ENCODE measurements around the gene BCAS3.

BCAS3 gene

DNA sequence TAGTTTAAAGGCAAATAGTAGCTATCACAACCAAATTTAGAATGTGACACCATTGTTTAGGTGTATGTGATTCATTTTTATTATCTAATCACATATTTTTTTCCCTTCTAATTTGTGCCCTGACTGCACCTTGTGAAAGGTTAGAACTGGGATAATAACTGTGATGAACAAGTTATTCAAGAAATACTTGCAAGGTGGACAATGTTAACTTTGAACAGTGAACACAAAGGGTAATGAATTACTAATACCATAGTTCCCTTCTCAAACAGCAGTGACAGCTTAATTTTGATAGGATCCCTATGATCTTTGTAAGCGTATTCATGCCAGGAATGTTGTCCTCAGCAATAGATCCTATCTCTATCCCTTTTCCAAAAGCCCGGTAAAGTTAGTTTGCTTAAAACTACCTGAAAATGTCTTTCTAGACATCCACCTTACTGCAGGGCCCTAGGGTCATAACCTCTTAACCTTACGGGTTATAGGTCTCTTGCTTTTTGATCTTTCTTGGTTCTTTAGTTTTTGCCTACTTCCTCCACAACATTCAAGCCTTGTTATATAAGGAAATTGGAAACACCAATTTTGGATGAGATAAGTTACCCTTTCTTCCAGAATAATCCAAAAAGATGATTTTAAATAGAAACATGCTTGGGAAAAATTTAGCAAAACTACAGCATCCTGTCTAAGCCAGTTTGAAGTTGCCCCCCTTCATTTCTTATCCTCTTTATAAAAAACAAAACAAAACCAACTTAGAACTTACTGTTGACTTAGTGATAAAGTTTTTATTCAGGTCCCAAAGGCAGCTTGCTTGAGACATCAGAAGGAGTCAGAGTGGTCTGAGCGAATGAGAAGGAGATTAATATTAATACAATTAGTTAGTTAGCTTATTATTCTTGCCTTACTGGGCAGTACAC, 522.0 kb downstream of the BCAS3 start:
- no peak for DNase-seq (ENCODE audit: low read depth)

DNA sequence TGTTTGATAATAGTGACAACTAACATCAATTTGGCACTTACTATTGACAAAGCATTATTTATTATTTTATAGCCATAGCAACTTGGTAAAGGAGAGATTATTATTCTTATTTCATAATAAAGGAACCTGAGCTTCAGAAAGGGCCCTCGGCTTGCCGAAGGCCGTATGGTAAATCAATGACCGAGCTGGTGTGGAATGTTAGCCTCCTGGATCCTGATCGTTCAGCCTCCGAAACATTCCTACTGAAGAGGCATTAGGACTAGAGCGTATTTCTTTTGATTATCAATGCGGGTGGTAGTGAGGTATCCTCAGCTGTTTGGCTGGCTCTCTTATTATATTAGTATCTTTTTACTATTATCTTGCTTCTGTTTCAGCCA, 522.7 kb downstream of the BCAS3 start:
- DNase-seq (ENCODE audit: low read depth) = no peak

DNA sequence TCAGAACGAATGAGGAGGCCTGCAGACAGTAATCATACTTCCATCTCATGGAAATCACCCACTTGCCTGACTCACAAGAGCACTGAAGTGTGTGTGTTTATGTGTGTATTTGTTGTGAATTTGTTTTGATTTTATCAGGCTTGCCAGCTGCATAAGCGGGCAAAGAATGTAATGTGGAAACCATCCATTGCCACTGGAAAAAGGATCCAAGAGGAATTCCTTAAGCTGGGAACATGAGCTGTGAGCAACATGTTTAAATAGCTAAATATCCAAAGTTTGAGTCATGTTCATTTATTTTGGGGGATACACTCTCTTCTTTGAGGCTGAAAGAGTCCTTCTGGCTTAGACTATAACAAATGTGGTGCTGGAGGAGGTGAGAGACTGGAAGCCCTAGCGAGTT, 523.6 kb downstream of the BCAS3 start:
- peak; percentile 97 for DNase-seq (ENCODE audit: low read depth)

DNA sequence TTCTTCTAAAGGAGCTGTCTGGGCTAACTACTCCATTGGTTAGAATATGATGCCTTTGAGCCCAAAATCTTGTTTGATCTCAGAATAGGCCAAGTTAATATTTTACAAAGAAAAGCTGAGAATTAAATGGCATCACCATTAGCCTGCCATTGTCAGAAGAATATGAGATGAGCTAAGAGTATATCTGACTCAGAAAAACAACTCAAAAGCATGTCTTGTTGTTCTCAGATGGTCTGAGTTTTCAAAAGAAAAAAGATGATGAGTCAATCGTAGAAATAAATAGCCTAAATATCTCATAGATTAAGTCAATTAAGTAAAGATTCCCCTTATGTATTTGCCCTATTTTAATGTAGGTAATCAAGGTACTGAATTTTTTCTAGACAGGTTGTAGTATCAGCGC, 524.9 kb downstream of the BCAS3 start:
- peak; percentile 68 for DNase-seq (ENCODE audit: low read depth)

DNA sequence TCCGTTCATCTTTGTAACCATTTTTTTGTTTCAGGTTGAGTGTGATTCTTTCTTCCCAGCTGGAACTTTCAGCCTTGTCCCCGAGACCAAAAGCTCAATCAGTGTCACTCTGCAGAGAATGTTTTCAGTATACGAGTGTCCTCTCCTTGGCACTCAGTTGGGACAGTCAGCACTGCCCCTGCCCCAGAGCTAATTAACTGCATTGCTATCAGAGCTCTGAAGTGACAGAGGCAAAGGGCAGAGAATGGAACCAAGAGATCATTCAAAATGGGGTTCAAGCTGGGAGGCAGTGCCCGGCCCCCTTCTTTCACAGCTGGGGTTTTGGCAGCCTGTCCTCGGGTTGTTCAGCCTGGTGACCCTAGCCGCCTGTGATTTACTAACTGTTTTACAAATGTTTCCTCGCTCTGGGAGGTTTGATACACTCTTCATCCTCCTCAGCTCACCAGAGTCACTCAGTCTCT, 526.0 kb downstream of the BCAS3 start:
- DNase-seq (ENCODE audit: low read depth) = no peak

DNA sequence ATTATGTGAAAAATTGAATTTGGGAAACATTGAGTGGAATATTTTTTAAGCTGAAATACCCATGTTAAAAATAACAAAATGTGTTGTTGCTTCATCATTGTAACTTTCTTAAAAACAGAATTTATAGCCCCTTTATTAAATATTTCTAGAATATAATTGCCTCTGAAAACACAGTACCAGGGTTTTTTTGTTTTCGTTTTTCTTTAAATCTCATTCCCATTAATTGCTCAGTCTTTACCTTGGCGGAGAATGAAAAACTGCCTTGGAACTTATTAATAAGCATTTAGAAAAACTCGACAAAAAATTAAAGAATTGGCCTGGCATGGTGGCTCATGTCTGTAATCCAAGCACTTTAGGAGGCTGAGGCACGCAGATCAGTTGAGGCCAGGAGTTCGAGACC, 526.8 kb downstream of the BCAS3 start:
- no peak for DNase-seq (ENCODE audit: low read depth)

DNA sequence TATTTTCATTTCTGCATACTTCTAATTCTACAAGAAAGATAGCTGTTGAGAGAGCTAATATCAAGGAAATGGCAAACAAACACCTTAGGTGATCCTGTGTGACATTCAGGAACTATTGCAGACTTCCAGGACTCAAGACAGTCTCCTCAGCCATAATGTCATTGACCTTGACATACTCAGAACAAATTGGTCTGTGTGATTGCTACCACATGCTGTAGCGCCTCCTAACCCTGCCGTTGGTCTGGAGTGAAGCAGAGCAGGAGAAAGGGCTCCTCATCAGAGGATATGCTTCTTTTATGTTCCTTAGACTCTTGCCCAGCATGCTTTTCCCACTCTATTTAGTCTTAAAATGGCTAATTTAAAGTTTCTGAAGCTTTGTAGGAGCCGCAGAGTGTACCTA, 527.8 kb downstream of the BCAS3 start:
- DNase-seq (ENCODE audit: low read depth) = no peak

DNA sequence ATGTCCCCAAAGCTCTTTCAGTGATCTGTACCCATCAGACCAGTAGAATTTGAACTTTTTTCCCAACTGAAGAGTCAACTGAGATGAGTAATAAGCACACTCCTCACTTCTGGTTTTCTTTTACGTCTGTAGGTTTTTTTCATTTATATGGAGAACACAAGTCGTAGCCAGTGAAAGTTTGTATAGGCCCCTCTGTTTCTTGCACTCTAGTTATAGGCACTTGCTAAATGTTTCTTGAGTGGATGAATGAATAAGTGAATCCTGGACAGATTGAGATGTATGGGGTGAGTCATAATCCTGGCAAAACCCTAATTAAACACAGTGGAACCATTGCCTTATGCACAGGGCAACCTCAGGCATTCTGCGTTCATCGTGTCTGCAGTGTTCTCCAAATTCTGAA, 528.3 kb downstream of the BCAS3 start:
- DNase-seq (ENCODE audit: low read depth) = peak; percentile 28

DNA sequence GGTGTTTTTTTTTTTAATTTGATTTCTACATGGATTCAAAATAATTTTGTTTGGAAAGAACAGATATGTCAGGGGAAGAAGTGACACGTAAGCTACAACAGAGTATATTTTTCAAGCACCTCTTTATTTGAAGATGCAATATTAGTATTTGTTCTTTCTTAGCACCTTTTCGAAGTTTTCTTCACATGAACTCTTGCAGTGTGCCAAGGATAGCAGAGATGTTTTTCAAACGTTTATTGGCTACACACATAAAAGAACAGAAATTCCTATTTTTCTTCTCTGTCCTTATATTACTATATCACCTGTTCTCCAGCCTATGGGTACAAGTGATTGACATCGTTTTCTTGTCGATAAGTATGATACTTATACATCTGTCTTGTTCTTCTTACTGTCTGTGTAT, 529.3 kb downstream of the BCAS3 start:
- no peak for DNase-seq (ENCODE audit: low read depth)

DNA sequence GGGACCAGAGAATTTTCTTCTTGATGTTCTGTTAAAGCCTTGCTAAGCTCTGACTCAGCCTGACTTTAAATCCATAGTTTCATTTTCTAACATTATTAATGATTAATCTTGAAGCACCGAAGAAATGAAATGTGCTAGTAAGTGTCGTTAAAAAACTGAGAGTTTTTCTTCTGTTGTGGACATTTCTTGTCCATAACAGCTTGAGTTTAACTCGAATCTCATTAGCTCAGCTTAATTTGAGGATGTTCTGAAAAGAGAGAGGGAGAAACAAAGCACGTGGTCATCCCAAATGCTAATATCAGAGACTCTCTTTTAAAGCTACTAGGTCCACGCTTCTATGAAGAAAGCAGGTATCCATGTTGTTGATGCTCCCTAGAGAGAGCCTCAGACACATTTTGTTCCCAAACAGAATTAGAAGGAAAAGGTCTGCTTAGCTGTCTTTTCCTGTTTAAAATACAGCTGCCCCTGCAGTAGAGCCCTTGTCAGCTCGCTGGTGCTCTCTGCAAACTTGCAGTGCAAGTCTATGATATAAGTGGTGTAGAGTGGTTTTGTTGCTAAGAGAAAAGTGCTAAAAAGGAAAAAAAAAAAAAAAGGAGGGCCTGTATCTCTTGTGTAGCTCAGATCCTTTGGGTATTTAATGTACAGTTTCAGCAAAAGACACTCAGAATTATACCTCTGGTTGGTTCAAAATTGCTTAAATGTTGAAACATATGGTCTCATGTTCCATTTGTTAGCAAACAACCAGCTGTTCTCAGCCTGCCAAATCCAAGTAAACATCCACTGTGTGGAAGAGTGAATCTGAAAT, 530.9 kb downstream of the BCAS3 start:
- DNase-seq (ENCODE audit: low read depth) = peak; percentile 43

DNA sequence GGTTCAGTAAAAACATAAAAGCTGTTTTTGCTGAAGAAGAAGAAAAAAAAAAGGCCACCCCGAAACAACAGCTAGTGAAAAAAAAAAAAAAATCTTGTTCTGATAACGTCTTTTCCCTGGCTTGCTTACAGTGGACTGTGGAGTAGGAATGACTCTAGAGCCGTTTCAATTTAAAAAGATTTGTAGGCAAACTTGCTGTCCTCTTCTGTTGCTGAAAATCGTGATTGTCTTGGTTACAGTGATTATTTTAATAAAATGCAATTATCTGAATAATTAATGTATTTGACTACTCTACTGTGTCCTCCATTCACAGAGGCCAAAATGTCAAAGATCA, 531.4 kb downstream of the BCAS3 start:
- DNase-seq (ENCODE audit: low read depth) = no peak

DNA sequence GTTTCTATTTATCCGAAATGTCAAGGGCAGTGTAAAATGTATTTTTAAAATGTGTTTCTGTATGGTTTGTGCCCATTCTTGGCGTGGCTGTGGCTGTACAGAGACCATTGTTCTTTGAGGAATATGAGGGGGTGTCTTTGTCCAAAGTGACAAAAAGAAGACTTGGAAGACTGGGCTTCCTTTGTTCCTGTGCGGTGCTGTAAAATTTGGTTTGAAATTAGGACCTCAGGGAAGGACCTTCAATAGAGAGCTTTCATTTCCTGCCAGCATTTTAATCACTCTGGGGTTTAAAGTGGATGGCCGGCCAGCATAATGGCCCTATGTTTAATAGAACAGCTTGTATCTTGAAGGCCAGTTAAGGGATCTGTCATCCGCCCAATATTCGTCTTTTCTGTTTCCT, 531.9 kb downstream of the BCAS3 start:
- no peak for DNase-seq (ENCODE audit: low read depth)

DNA sequence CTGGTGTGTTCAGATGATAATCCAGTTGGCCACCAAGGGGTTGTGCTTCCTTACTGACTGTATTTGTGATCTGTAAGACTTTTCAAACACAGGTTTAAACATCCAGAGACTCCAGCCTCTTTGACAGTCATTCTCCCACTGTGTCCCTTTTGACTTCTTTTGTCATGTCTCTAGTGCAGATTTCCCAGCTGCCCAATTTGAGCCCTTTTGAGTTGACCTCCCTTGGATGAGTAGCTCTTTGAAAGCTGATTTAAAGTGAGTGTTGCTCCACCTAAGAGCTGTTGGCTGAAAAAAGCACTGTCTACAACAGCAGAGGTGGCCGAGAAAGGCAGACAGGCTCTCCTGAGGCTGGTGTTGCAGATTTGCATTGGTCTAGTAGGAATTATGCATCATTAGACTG, 533.6 kb downstream of the BCAS3 start:
- DNase-seq (ENCODE audit: low read depth) = no peak

DNA sequence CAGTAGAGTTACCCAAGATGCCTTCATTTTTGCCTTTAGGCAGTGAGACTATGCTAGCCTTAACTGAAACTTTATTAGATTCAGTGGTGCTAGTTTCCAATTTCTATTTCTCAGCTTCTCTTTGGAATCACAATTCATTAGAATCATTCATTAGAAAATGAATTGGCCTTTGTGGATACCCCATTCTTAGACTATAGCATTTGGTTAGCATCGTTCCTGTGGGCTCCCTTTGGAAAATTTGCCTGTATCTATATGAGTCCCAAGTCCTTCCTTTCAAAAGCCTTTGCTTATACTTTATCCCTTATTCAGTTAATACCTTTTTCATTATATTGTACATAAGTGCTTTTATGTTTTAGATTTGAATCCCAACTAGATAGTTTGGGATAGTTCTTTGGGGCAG, 535.0 kb downstream of the BCAS3 start:
- DNase-seq (ENCODE audit: low read depth) = no peak

DNA sequence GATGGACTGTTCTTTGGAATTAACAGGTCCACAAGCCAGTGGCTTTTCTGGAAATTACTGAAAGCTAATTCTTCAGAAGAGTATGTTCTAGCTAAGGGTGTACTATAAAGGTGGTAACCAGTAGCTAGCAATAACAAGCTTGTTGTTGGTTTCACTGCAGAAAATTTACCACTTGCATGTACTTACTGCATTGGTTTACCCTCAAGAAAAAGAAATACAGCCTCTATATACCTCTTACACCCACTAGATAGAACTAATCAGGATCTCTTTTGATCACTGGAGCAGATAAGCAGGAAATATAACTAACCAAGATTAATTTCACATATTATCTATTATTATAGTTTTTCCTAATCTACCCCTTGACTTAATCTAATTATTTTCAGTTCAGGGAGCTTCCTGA, 537.1 kb downstream of the BCAS3 start:
- DNase-seq (ENCODE audit: low read depth) = no peak

DNA sequence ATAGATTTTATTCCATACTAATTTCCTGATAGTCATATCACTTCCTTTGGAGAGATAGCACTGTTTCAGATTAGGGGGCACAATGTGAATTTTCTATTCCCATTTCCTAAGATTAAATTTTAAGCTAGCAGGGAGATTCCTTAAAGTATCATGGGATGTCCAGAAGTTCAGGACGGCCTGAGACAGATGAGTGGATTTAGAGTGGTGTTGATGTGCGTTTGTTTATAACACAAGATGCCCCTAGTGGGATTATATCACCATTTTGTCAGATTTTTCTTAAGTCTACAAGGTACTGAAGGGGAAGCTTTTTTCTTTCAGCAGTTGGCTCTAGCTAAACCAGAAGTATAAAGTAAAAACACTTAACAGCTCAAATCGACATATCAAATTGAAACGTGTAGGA, 538.4 kb downstream of the BCAS3 start:
- DNase-seq (ENCODE audit: low read depth) = no peak

DNA sequence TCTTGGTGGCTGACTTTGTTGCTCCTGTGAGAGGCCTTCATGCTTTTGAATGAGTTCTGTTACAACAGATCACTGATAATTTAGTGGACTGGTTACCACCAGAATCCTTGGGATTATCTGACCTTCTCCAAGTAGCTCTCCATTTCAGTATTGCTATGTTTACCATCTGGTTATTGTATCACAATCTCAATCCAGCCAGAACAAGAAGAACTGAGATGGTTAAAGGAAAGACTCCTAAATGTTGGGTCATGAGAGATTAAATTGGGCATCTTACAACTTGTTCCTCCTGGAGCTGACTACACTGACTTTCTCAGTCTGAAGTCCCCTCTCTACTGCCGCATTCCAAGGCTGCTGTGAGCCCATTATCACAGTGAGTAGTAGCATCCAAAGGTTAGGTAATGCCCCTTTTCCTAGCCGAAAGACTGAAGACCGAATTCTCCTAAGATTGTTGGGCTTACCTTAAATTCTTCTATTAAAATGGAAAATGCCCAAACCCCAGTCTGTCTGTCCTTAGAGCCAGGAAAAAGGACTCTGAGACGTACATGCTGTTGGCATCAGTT, 540.3 kb downstream of the BCAS3 start:
- DNase-seq (ENCODE audit: low read depth) = no peak

DNA sequence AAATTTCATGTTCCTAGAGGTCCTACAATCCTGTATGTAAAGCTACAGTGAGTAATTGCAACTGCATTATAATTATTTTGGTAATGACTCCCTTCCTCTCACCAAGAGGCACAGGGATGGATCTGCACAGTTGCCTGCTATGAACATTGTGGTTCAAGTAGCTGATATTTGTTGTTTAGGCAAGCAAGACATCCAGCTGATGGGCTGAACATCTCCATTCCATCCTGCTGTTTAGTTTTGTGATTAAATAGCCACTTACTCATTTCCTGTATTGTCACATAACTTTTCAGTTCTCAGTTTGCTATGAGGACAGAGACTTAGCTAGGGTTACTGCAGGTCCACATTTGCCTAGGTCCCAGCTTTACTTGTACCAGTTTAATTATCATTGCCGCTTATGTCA, 540.8 kb downstream of the BCAS3 start:
- DNase-seq (ENCODE audit: low read depth) = peak; percentile 39

DNA sequence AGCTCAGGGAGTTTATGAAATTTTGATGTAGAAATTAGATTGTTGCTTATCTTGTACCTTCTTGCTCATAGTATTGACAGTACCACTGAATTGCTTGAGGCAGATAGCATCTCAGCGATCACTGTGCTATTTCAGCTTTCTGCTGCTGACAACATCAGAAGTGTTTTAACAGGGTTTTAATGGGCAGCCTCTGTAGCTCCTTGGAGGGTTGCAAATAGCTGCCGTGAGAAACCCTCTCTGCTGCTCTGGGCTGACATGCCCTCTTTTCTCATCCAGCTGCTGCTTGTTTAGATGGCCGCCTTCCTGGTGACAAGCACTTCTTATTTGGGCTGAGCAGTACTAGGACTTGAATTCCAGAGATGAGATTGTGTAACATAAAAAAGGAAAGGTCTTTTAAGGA, 541.8 kb downstream of the BCAS3 start:
- DNase-seq (ENCODE audit: low read depth) = peak; percentile 21

DNA sequence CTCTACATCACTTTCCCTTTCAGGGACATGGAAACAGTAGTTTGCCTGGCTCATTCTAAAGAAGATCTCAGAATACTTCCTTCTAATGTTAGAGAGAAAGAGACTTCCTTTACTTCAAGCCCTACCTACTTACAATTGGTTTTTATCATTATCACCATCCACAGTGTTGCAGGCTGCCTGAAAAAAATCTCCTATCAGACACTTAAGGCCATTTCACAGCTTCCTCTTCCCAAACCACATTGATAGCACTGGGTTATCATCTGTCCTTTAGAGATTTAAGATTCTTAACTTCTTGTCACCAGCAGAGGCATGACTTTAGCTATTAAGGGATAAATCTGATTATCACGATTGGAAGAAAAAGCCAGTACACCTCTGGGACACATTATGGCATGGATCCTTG, 543.5 kb downstream of the BCAS3 start:
- no peak for DNase-seq (ENCODE audit: low read depth)

DNA sequence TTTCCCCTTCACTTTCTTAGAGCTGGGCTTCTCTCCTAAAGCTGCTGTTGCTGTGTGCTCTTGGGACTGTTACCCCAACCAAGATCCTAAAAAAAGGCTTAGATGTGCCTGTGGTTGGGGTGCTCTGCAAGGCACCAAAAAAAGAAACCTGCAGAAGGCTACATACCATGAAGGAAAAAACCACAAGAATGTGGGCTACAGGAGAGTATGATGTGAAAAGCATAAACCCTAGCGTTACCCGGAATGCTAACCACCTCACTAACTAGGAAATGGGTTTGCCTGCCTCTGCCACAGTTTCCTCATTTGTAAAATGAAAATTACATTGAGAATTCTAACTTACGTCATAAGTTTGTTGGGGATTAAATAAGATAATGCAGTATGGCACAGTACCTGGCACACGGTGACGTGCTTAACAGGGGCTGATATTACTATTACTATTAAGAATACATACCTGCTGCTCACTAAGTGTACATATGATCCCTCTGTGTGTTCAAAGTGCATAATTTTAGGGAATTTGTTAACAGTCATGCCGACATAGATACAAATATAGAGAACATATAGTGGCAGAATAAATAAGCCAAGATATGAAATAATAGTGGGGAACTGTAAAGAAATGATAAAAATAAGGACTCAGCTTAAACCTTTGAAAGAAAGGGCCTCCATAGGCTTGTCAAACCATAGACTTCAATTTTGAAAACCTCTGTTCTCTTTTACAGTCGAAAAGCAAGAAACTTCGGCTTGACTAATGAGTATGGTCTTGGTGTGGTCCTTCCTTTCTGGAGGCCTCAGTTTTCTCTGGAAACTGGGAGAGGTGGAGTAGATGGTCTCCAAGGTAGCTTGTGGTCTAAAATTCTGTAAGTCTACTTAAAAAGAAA, 544.2 kb downstream of the BCAS3 start:
- peak; percentile 58 for DNase-seq (ENCODE audit: low read depth)

DNA sequence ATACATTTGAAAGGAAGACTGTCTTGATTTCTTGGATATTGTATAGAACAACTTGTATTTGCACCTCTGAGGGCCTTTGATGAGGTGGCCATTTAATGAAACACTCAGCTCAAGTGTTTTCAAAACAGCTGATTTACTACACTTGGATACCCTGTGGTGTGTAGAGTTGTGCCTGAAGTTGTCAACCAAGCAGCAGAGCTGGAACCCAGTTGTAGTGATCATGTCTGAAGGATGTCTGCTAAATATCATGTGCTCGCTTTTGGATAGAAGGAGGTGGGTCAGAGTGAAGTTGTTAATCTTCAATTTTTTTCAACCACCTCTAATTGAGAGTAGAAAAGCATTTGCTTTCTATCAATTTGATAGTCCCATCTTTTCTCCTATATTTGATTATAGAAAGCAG, 546.1 kb downstream of the BCAS3 start:
- DNase-seq (ENCODE audit: low read depth) = no peak

Data from amniotic epithelial cell (primary cell).